Ishikawa (cell line): ENCODE data around the gene KIFC3.

Experiments used
- CEBPB ChIP-seq: IDR thresholded peaks from 2 replicates; pipeline ENCODE4 v1.6.1; 2012
- CREB1 ChIP-seq: IDR thresholded peaks from 2 replicates; pipeline ENCODE4 v1.6.1; 2012; ENCODE audit warnings: low read depth
- EGR1 ChIP-seq: IDR thresholded peaks from 2 replicates; pipeline ENCODE4 v1.6.1; 2012
- EP300 ChIP-seq: IDR thresholded peaks from 2 replicates; pipeline ENCODE4 v1.6.1; 2012; ENCODE audit warnings: borderline replicate concordance
- FOXM1 ChIP-seq: IDR thresholded peaks from 2 replicates; pipeline ENCODE4 v1.6.1; 2012; ENCODE audit warnings: low read depth, borderline replicate concordance
- MAX ChIP-seq: IDR thresholded peaks from 2 replicates; pipeline ENCODE4 v1.6.1; 2012
- NFIC ChIP-seq: IDR thresholded peaks from 2 replicates; pipeline ENCODE4 v1.6.1; 2012
- RAD21 ChIP-seq: IDR thresholded peaks from 2 replicates; pipeline ENCODE4 v1.6.1; 2012; ENCODE audit warnings: low read depth
- REST ChIP-seq: IDR thresholded peaks from 2 replicates; pipeline ENCODE4 v1.6.1; 2012; ENCODE audit warnings: low read depth, mild to moderate bottlenecking
- TAF1 ChIP-seq: IDR thresholded peaks from 2 replicates; pipeline ENCODE4 v1.6.1; 2012; ENCODE audit warnings: low read depth, mild to moderate bottlenecking
- TCF12 ChIP-seq: IDR thresholded peaks from 2 replicates; pipeline ENCODE4 v1.6.1; 2012; ENCODE audit warnings: low read depth
- TEAD4 ChIP-seq: IDR thresholded peaks from 2 replicates; pipeline ENCODE4 v1.6.1; 2012
- YY1 ChIP-seq: IDR thresholded peaks from 2 replicates; pipeline ENCODE4 v1.6.1; 2012; ENCODE audit warnings: low read depth
- ZBTB7A ChIP-seq: IDR thresholded peaks from 2 replicates; pipeline ENCODE4 v1.6.1; 2012; ENCODE audit warnings: low read depth
- TF ChIP-seq, protein P1 (sequence below): IDR thresholded peaks from 2 replicates; pipeline ENCODE4 v1.6.1; 2012

KIFC3 gene

GRCh38 chr16:57807252-57807967 is 5.1 kb upstream of the KIFC3 start:
- TF ChIP-seq FOXM1: no peak
- peak; percentile 70 for TF ChIP-seq NFIC
- no peak for TF ChIP-seq CEBPB
- TF ChIP-seq, protein P1, sequence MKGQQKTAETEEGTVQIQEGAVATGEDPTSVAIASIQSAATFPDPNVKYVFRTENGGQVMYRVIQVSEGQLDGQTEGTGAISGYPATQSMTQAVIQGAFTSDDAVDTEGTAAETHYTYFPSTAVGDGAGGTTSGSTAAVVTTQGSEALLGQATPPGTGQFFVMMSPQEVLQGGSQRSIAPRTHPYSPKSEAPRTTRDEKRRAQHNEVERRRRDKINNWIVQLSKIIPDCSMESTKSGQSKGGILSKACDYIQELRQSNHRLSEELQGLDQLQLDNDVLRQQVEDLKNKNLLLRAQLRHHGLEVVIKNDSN: peak; percentile 80
- no peak for TF ChIP-seq REST
- TF ChIP-seq MAX: no peak
- TF ChIP-seq ZBTB7A: peak; percentile 65; the same call in 1 of the 2 replicates
- TF ChIP-seq RAD21: no peak
- TF ChIP-seq YY1: no peak
- peak; percentile 44; the same call in 1 of the 2 replicates for TF ChIP-seq TCF12
- TF ChIP-seq EGR1: no peak
- TF ChIP-seq TEAD4: peak; percentile 39; the same call in 1 of the 2 replicates
- no peak for TF ChIP-seq TAF1
- peak; percentile 35; the same call in 1 of the 2 replicates for TF ChIP-seq EP300
- no peak for TF ChIP-seq CREB1

DNA sequence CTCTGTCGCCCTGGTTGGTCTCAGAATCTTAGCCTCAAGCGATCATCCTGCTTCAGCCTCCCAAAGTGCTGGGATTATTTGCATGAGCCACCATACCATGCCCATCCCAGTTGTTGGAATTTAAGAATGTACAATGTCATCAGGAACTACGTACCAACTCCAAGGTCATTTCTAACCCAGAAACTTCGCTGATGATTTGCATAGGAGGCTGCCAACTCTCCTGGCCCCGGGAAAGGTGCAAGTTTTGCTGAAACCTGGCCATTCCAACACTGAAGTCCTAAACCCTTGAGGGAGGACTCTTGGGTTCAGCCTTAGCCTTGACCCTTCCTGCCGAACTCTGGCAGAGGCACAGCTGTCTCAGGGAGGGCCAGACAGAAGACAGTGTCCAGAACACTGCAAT is 2.9 kb upstream of the KIFC3 start:
- TF ChIP-seq MAX (no peak), FOXM1 (no peak), RAD21 (no peak), TAF1 (no peak), TCF12 (no peak), REST (no peak), CREB1 (no peak), TEAD4 (no peak), EP300 (no peak), EGR1 (no peak), CEBPB (no peak), YY1 (no peak), NFIC (no peak), ZBTB7A (no peak)
- TF ChIP-seq, protein P1: no peak

- TF ChIP-seq, protein P1: no peak
- TF ChIP-seq REST: no peak
- no peak for TF ChIP-seq EP300
- TF ChIP-seq ZBTB7A: no peak
- TF ChIP-seq MAX: no peak
- no peak for TF ChIP-seq YY1
- 0 out of 2 replicates have a peak, but pooled peaks have one; percentile 12 for TF ChIP-seq CEBPB
Observed at GRCh38 chr16:57804111-57804837, 2.0 kb upstream of the KIFC3 start.
